Neural cell (in vitro differentiated cells): ENCODE measurements around the gene TADA2B.

Experiments
- CTCF ChIP-seq: fragments of 450-650 bp; IDR thresholded peaks from 2 replicates; pipeline ENCODE4 v1.5.1; 2014; ENCODE audit warnings: antibody characterized with exemption, mild to moderate bottlenecking, moderate library complexity; ENCODE audit not compliant: poor library complexity, severe bottlenecking
- EZH2 ChIP-seq: fragments of 200-600, 300-800 bp; shearing (Covaris generic), sonication (generic); IDR thresholded peaks from 2 replicates; pipeline ENCODE4 v1.6.1; 2014; ENCODE audit warnings: antibody characterized with exemption, low read length, borderline replicate concordance, mild to moderate bottlenecking; ENCODE audit not compliant: insufficient read depth, poor library complexity, severe bottlenecking
- POLR2AphosphoS5 ChIP-seq: IDR thresholded peaks from 2 replicates; pipeline ENCODE4 v1.6.1; 2012
- RAD21 ChIP-seq: fragments of 450-650 bp; conservative IDR thresholded peaks from 2 replicates; pipeline ENCODE4 v1.6.1; 2014; ENCODE audit warnings: antibody characterized with exemption, mild to moderate bottlenecking, moderate library complexity

DNA sequence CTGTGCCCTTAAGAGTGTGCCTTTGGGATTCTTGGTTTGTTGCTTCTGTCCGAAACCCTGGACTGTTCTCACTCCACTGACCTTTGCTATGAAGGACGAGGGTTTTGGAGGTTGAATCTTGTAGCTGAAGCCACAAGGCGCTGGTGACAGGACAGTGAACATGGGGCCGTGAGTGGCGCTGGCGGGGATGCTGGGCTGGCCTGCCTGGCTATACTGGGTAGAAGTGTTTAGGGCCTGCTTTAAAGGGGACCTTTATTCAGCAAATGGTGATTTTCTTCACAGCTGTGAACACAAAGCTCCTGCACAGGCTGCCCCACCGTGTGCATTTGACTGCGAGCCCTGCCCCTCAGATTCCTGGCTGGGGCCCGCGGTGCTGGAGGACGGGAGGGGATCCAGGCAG is 27.1 kb upstream of the TADA2B start:
- TF ChIP-seq RAD21 (no peak), CTCF (no peak), EZH2 (no peak), POLR2AphosphoS5 (no peak)
